Stimulated activated CD4-positive, alpha-beta T cell treated with anti-CD3 and anti-CD28 coated beads, Interleukin-2, amount 100 ng/mL, for 48 hours (primary cell): Measurements from ENCODE around the gene OR12D1.

Source experiments
- DNase-seq, 2 donors: peaks; one replicate each; pipeline ENCODE4 v3.0.0-alpha.2; 2020

Gene OR12D1

GRCh38 chr6:29466241-29466640, 51.5 kb downstream of the OR12D1 start:
- no peak for DNase-seq
